Adrenal gland (tissue), 12 donors: Measurements from ENCODE around the gene CBLN3. TPM values are rescaled to one million over a fixed set of nuclear protein-coding genes. Genes with fewer than 3 reads are reported as not detected.
A peak's percentile ranks its signal among the peaks of the same experiment; 100 is the strongest.

Experiments
- DNase-seq, 7 donors: peaks; one replicate each; pipeline ENCODE4 v3.0.0-alpha.2; 2019 to 2020
- H3K27ac ChIP-seq, 5 donors: fragments of 200-600 bp; sonication (generic) in 4 of 5; 1 replicate in 3 of 5; 2 replicates in 2 of 5; pipeline versions ENCODE4 v1.5.1 to v1.8.0; 2016 to 2020; ENCODE audit warnings: mild to moderate bottlenecking in 1 of 5
- H3K27me3 ChIP-seq: fragments of 200-600 bp; 2 replicates; pipeline ENCODE4 v1.8.0; 2021
- H3K36me3 ChIP-seq, 2 donors: fragments of 200-600 bp; replicated peaks in 1 of 2; 1 replicate in 1 of 2; 2 replicates in 1 of 2; pipeline versions ENCODE4 v1.5.1 to v1.8.0; 2018 to 2022
- H3K4me1 ChIP-seq, 2 donors: fragments of 200-600 bp; replicated peaks in 1 of 2; 1 replicate in 1 of 2; 2 replicates in 1 of 2; pipeline versions ENCODE4 v1.5.1 to v1.8.0; 2018 to 2021
- H3K4me3 ChIP-seq, 4 donors: fragments of 200-600 bp; sonication (generic) in 3 of 4; one replicate each; pipeline ENCODE4 v1.5.1; 2016 to 2018
- H3K9me3 ChIP-seq, 3 donors: fragments of 200-600 bp; sonication (generic) in 1 of 3; replicated peaks in 1 of 3; 1 replicate in 2 of 3; 2 replicates in 1 of 3; pipeline versions ENCODE4 v1.5.1 to v1.8.0; 2016 to 2021
- POLR2A ChIP-seq, 2 donors: fragments of 450-650 bp; IDR thresholded peaks; one replicate each; pipeline ENCODE4 v1.6.1; 2017; ENCODE audit warnings: antibody characterized with exemption in 2 of 2, mild to moderate bottlenecking in 2 of 2, moderate library complexity in 1 of 2
- WGBS, 4 donors: extraction: QIAGEN DNeasy Blood & Tissue Kit in 2 of 4; methylation state at CpG; one replicate each; pipeline versions ENCODE4 v1.1.5 to v1.1.7; 2013 to 2017; 5-methylcytosine and 5-hydroxymethylcytosine counted together
- intact Hi-C, 2 donors: fragments of 100-400 bp; cut with DNase I; formaldehyde crosslinking; loops; one replicate each; pipeline versions ENCODE4 v1.14.1 to v1.15.0; 2022 to 2023
- polyA plus RNA-seq, 3 donors: library from polyadenylated mRNA; stranded (reverse); fragments of 200-250 nt in 2 of 3; fragments of 350-450 nt in 1 of 3; fragmentation: Illumina TruSeq in 1 of 3; extraction: RNeasy Lipid Tissue Mini Kit (QIAGEN cat#74804) in 1 of 3; gene quantifications; one replicate each; pipeline ENCODE4 v1.2.3, GENCODE V29; 2013 to 2014
- total RNA-seq, 9 donors: library from RNA; depleted of rRNA in 4 of 9; stranded (reverse); fragments of >200 nt in 4 of 9; fragments of 120-200 nt in 1 of 9; fragmentation: NEBNext Ultra II Directional in 1 of 9; extraction: Animal tissue kit (Norgen Biotek cat#: 25700) in 1 of 9; gene quantifications; one replicate each; pipeline versions ENCODE4 v1.1.0 to v1.2.4, GENCODE V29; 2013 to 2023
- TF ChIP-seq, protein P1 (sequence below), 6 experiments: fragments of 450-650 bp in 4 of 6; fragments of 200-600 bp in 2 of 6; sonication (generic) in 1 of 6; IDR thresholded peaks; 1 replicate in 5 of 6; 2 replicates in 1 of 6; pipeline versions ENCODE4 v1.5.1 to v1.8.0; 2016 to 2021; ENCODE audit warnings: antibody characterized with exemption in 6 of 6, mild to moderate bottlenecking in 2 of 6, moderate library complexity in 1 of 6
- donor health status: healthy with polysubstance abuse.
- donor health status: Bipolar disorder and iron deficiency.
- donor health status: DM: yes; HTN: yes; CAD: no.
- donor health status: DM: no; HTN: no; CAD: no.
- donor health status: DM: no; HTN: no; CAD: no.
- donor health status: DM: yes; HTN: yes; CAD: no.

CBLN3 gene
- total and polyA plus RNA-seq, 12 donors, result 3.9 to 43.6 (median 11.9) TPM

- H3K27ac ChIP-seq, result peak overlapping the region in 2 of 5 donors; percentile 98 to 100
- 53 to 68% (median 64%) methylated on average over 6 to 24 of the region's 24 CpGs for WGBS, 4 donors
- peak in 3 of 7 donors; percentile 33 to 62 (median 36) for DNase-seq
- H3K9me3 ChIP-seq, result no peaks in the 10 kb centered on the region
- peak overlapping the region in 1 of 4 donors; percentile 74 for H3K4me3 ChIP-seq
- intact Hi-C loops, result loop anchor here (2.0 to 5.0 kb wide), 3 partner anchors 65 to 102 kb away; partner anchors contain the start of gene NFATC4 (in 2 of the 2)
- H3K27me3 ChIP-seq, result no peaks in the 10 kb centered on the region
- TF ChIP-seq, protein P1, sequence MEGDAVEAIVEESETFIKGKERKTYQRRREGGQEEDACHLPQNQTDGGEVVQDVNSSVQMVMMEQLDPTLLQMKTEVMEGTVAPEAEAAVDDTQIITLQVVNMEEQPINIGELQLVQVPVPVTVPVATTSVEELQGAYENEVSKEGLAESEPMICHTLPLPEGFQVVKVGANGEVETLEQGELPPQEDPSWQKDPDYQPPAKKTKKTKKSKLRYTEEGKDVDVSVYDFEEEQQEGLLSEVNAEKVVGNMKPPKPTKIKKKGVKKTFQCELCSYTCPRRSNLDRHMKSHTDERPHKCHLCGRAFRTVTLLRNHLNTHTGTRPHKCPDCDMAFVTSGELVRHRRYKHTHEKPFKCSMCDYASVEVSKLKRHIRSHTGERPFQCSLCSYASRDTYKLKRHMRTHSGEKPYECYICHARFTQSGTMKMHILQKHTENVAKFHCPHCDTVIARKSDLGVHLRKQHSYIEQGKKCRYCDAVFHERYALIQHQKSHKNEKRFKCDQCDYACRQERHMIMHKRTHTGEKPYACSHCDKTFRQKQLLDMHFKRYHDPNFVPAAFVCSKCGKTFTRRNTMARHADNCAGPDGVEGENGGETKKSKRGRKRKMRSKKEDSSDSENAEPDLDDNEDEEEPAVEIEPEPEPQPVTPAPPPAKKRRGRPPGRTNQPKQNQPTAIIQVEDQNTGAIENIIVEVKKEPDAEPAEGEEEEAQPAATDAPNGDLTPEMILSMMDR (IDR thresholded peaks at IDR 0.05), result no peak
- no peak for TF ChIP-seq POLR2A (IDR thresholded peaks at IDR 0.05)
- peaks cover 0 to 41% of the 10 kb centered on the region in 2 donors for H3K36me3 ChIP-seq
- peaks cover 28 to 45% of the 10 kb centered on the region in 2 donors for H3K4me1 ChIP-seq
These were observed 3.0 kb upstream of the CBLN3 start for GRCh38 chr14:24432259-24433131.

GRCh38 chr14:24431569-24432258 lies 2.2 kb upstream of the CBLN3 start:
- intact Hi-C loops, result loop anchor here (2.0 to 5.0 kb wide), 3 partner anchors 64 to 101 kb away; partner anchors contain the start of gene NFATC4 (in 2 of the 2)
- Histone ChIP-seq H3K27ac (peak overlapping the region in 4 of 5 donors; percentile 88 to 100 (median 96)), H3K4me3 (peak overlapping the region in 1 of 4 donors; percentile 74), H3K4me1 (peaks cover 28 to 37% of the 10 kb centered on the region in 2 donors), H3K9me3 (no peaks in the 10 kb centered on the region), H3K36me3 (peaks cover 0 to 33% of the 10 kb centered on the region in 2 donors), H3K27me3 (no peaks in the 10 kb centered on the region)
- DNase-seq, result peak; percentile 92 to 97 (median 95)
- WGBS, 4 donors, result 14 to 41% (median 22%) methylated on average over 9 to 15 of the region's 15 CpGs
- TF ChIP-seq, protein P1 (IDR thresholded peaks at IDR 0.05), result peak; percentile 89 to 99 (median 94)
- peak in 1 of 2 donors; percentile 54 for TF ChIP-seq POLR2A (IDR thresholded peaks at IDR 0.05)

- Histone ChIP-seq H3K4me1 (peaks cover 25 to 33% of the 10 kb centered on the region in 2 donors), H3K27me3 (no peaks in the 10 kb centered on the region), H3K4me3 (peak overlapping the region; percentile 13 to 88 (median 80)), H3K27ac (peak overlapping the region; percentile 88 to 100 (median 95)), H3K36me3 (peaks cover 0 to 27% of the 10 kb centered on the region in 2 donors), H3K9me3 (no peaks in the 10 kb centered on the region)
- WGBS, 4 donors, result 7 to 41% (median 17%) methylated on average over 4 to 19 of the region's 19 CpGs
- peak; percentile 51 to 74 (median 65) for DNase-seq
- intact Hi-C loops, result loop anchor here (5.0 kb wide), 2 partner anchors 64 to 99 kb away; partner anchors contain the start of gene NFATC4 (in 2 of the 2)
- peak in 1 of 2 donors; percentile 19 for TF ChIP-seq POLR2A (IDR thresholded peaks at IDR 0.05)
- TF ChIP-seq, protein P1 (IDR thresholded peaks at IDR 0.05), result no peak
These were observed 1.5 kb upstream of the CBLN3 start for GRCh38 chr14:24430682-24431568.
